ENCODE results near the gene EXOC3. TPM values are rescaled to one million over a fixed set of nuclear protein-coding genes. Genes with fewer than 3 reads are reported as not detected.
A peak's percentile ranks its signal among the peaks of the same experiment; 100 is the strongest.

Gene EXOC3
- total RNA-seq, 1 experiment from 2014 or later: 24.4 TPM

GRCh38 chr5:451587-452458, 8.8 kb downstream of the EXOC3 start:
- Histone ChIP-seq H3K4me3 (ENCODE audit: low read length) (no peak overlapping the region), H3K79me2 (ENCODE audit: low read length) (peaks cover 54% of the 10 kb centered on the region), H3K27ac (ENCODE audit: low read length) (no peak overlapping the region), H4K20me1 (ENCODE audit: insufficient read depth, low read depth, low read length) (no peaks in the 10 kb centered on the region), H3K9ac (ENCODE audit: low read length) (no peak overlapping the region), H3K4me2 (ENCODE audit: low read depth, low read length, poor library complexity, severe bottlenecking) (no peak overlapping the region), H3K4me1 (ENCODE audit: low read length) (no peaks in the 10 kb centered on the region), H3K9me2 (replicated peaks; ENCODE audit: insufficient read depth, low read length) (no peaks in the 10 kb centered on the region), H3K36me3 (ENCODE audit: insufficient read depth, low read length) (peaks cover 73% of the 10 kb centered on the region), H3K27me3 (ENCODE audit: low read length) (no peaks in the 10 kb centered on the region), H2AFZ (ENCODE audit: low read length) (no peak overlapping the region), H3K9me3 (ENCODE audit: low read length) (peaks cover 21% of the 10 kb centered on the region)
- DNase-seq: peak; percentile 60

GRCh38 chr5:452978-453710, 10.2 kb downstream of the EXOC3 start:
- Histone ChIP-seq H3K4me3 (ENCODE audit: low read length) (no peak overlapping the region), H3K9me3 (ENCODE audit: low read length) (peaks cover 21% of the 10 kb centered on the region), H3K79me2 (ENCODE audit: low read length) (peaks cover 53% of the 10 kb centered on the region), H3K9ac (ENCODE audit: low read length) (no peak overlapping the region), H3K9me2 (replicated peaks; ENCODE audit: insufficient read depth, low read length) (no peaks in the 10 kb centered on the region), H3K27ac (ENCODE audit: low read length) (no peak overlapping the region), H3K4me2 (ENCODE audit: low read depth, low read length, poor library complexity, severe bottlenecking) (no peak overlapping the region), H3K36me3 (ENCODE audit: insufficient read depth, low read length) (peaks cover 62% of the 10 kb centered on the region), H3K4me1 (ENCODE audit: low read length) (no peaks in the 10 kb centered on the region), H4K20me1 (ENCODE audit: insufficient read depth, low read depth, low read length) (no peaks in the 10 kb centered on the region), H3K27me3 (ENCODE audit: low read length) (no peaks in the 10 kb centered on the region), H2AFZ (ENCODE audit: low read length) (no peak overlapping the region)
- DNase-seq: no peak

DNA sequence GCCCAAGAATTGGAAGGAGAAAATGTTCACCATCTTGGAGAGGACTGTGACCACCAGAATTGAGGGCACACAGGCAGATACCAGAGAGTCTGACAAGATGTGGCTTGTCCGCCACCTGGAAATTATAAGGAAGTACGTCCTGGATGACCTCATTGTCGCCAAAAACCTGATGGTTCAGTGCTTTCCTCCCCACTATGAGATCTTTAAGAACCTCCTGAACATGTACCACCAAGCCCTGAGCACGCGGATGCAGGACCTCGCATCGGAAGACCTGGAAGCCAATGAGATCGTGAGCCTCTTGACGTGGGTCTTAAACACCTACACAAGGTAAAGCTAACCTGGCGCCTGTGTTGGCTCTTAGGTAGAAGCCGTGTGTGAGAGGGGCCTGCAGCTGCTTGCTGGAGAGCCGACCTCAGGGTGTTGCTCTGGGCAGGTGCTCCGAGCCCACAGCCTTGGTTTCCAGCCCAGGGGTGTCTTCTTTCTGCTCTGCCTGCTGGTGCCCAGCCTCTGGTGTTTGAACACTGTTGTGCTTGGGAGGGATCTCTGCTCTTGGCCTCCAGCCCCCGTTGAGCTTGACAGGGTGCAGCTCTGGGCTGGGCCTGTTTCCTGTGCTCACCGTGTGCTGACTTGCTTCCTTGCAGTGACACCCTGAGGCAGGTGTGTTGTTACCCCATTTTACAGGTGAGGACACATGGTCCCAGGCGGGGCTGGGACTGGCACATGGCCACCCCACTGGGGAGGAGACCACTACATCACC, 10.9 kb downstream of the EXOC3 start:
- H3K9me2 ChIP-seq (replicated peaks; ENCODE audit: insufficient read depth, low read length): no peaks in the 10 kb centered on the region
- H3K9me3 ChIP-seq (ENCODE audit: low read length): peaks cover 21% of the 10 kb centered on the region
- H3K4me2 ChIP-seq (ENCODE audit: low read depth, low read length, poor library complexity, severe bottlenecking): no peak overlapping the region
- DNase-seq: no peak
- H3K27ac ChIP-seq (ENCODE audit: low read length): no peak overlapping the region
- H2AFZ ChIP-seq (ENCODE audit: low read length): no peak overlapping the region
- H3K79me2 ChIP-seq (ENCODE audit: low read length): peaks cover 58% of the 10 kb centered on the region
- no peaks in the 10 kb centered on the region for H3K27me3 ChIP-seq (ENCODE audit: low read length)
- H3K4me3 ChIP-seq (ENCODE audit: low read length): no peak overlapping the region
- peaks cover 56% of the 10 kb centered on the region for H3K36me3 ChIP-seq (ENCODE audit: insufficient read depth, low read length)
- H3K4me1 ChIP-seq (ENCODE audit: low read length): no peaks in the 10 kb centered on the region
- no peaks in the 10 kb centered on the region for H4K20me1 ChIP-seq (ENCODE audit: insufficient read depth, low read depth, low read length)
- H3K9ac ChIP-seq (ENCODE audit: low read length): no peak overlapping the region

- no peak overlapping the region for H3K27ac ChIP-seq (ENCODE audit: low read length)
- H3K9me2 ChIP-seq (replicated peaks; ENCODE audit: insufficient read depth, low read length): no peaks in the 10 kb centered on the region
- H3K4me1 ChIP-seq (ENCODE audit: low read length): no peaks in the 10 kb centered on the region
- H3K9ac ChIP-seq (ENCODE audit: low read length): no peak overlapping the region
- peaks cover 21% of the 10 kb centered on the region for H3K9me3 ChIP-seq (ENCODE audit: low read length)
- H3K4me3 ChIP-seq (ENCODE audit: low read length): no peak overlapping the region
- H2AFZ ChIP-seq (ENCODE audit: low read length): no peak overlapping the region
- H3K4me2 ChIP-seq (ENCODE audit: low read depth, low read length, poor library complexity, severe bottlenecking): no peak overlapping the region
- peaks cover 55% of the 10 kb centered on the region for H3K79me2 ChIP-seq (ENCODE audit: low read length)
- no peaks in the 10 kb centered on the region for H4K20me1 ChIP-seq (ENCODE audit: insufficient read depth, low read depth, low read length)
- DNase-seq: no peak
- H3K27me3 ChIP-seq (ENCODE audit: low read length): no peaks in the 10 kb centered on the region
- H3K36me3 ChIP-seq (ENCODE audit: insufficient read depth, low read length): peaks cover 50% of the 10 kb centered on the region
Observed at GRCh38 chr5:454936-455335, 12.0 kb downstream of the EXOC3 start.

- no peak for DNase-seq
- Histone ChIP-seq H3K79me2 (ENCODE audit: low read length) (peaks cover 54% of the 10 kb centered on the region), H4K20me1 (ENCODE audit: insufficient read depth, low read depth, low read length) (no peaks in the 10 kb centered on the region)
Observed at GRCh38 chr5:455806-456205, 12.8 kb downstream of the EXOC3 start.

DNA sequence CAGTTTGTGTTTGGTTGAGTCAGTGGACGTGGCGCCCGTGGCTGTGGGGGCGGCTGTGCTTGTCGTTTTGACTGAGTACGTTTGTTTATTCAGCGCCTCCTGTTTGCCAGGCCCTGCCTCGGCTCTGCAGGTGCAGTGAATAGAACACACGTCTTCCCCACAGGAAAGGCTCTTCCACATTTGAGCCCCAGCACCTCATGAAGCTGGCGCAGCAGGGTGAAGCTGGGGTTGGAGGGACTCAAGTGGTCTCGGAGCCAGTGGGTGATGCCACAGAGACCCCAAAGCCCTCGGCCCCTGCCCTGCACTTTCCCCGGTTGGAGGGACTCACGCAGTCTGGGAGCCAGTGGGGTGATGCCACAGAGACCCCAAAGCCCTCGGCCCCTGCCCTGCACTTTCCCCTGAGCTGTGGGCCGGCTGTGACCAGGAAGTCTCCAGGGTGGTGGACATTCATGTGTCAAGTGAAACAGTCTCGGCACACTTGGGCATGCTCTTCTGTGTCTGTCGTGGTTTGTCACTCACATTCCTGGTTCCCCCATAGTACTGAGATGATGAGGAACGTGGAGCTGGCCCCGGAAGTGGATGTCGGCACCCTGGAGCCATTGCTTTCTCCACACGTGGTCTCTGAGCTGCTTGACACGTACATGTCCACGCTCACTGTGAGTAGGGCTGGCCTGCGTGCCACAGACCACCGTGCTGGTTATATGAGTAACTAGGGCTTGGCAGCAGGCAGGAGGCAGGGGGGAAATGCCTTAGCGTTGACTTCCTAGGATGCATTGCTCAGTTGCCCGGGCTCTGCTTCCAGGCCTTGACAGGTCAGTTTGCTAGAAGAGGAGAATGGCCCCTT, 13.6 kb downstream of the EXOC3 start:
- H3K27ac ChIP-seq (ENCODE audit: low read length): no peak overlapping the region
- no peak overlapping the region for H3K9ac ChIP-seq (ENCODE audit: low read length)
- H3K9me2 ChIP-seq (replicated peaks; ENCODE audit: insufficient read depth, low read length): no peaks in the 10 kb centered on the region
- no peaks in the 10 kb centered on the region for H3K4me1 ChIP-seq (ENCODE audit: low read length)
- H2AFZ ChIP-seq (ENCODE audit: low read length): no peak overlapping the region
- no peak overlapping the region for H3K4me2 ChIP-seq (ENCODE audit: low read depth, low read length, poor library complexity, severe bottlenecking)
- H4K20me1 ChIP-seq (ENCODE audit: insufficient read depth, low read depth, low read length): no peaks in the 10 kb centered on the region
- H3K4me3 ChIP-seq (ENCODE audit: low read length): no peak overlapping the region
- peaks cover 47% of the 10 kb centered on the region for H3K79me2 ChIP-seq (ENCODE audit: low read length)
- no peak for DNase-seq
- H3K36me3 ChIP-seq (ENCODE audit: insufficient read depth, low read length): peaks cover 35% of the 10 kb centered on the region
- H3K27me3 ChIP-seq (ENCODE audit: low read length): no peaks in the 10 kb centered on the region
- peaks cover 10% of the 10 kb centered on the region for H3K9me3 ChIP-seq (ENCODE audit: low read length)

More at GRCh38 chr5:455806-456205, 12.8 kb downstream of the EXOC3 start:
- Histone ChIP-seq H3K27me3 (ENCODE audit: low read length) (no peaks in the 10 kb centered on the region), H3K27ac (ENCODE audit: low read length) (no peak overlapping the region), H3K4me2 (ENCODE audit: low read depth, low read length, poor library complexity, severe bottlenecking) (no peak overlapping the region), H3K36me3 (ENCODE audit: insufficient read depth, low read length) (peaks cover 43% of the 10 kb centered on the region), H2AFZ (ENCODE audit: low read length) (no peak overlapping the region), H3K4me1 (ENCODE audit: low read length) (no peaks in the 10 kb centered on the region), H3K9ac (ENCODE audit: low read length) (no peak overlapping the region), H3K9me2 (replicated peaks; ENCODE audit: insufficient read depth, low read length) (no peaks in the 10 kb centered on the region), H3K9me3 (ENCODE audit: low read length) (peaks cover 17% of the 10 kb centered on the region), H3K4me3 (ENCODE audit: low read length) (no peak overlapping the region)

DNA sequence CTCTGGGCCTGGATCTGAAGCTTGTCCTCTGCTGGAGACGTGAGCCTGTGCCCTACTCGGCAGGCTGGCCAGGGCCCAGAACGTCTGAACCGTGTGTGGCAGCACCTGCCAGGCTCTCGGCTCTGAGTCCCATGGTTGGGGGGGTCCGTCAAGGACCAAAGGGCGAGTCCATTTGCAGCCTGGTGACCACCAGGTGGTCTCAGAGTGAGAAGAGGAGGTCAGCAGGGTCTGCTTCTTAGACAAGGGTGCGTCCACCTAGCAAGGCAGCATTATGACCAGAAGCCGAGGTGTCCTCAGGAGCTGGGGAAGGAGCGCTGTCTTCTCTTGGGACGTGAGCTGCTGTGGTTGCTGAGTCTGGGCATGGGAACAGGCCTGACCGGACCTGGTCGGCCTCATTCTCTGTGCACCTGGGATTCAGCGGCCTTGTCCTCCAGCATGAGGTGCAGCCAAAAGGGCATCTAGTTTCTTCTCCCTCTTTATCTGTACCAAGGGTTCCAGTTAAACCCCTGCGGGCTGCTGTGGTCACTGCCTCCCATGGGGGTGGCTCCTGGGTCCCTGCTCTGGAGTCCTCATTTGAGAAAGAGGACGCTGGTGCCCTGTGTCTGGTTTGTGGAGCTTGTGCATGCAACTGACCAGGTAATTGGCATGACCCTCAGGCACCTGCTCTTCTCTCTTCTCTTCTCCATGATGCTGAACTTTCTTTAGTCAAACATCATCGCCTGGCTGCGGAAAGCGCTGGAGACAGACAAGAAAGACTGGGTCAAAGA, 14.4 kb downstream of the EXOC3 start:
- peaks cover 43% of the 10 kb centered on the region for H3K79me2 ChIP-seq (ENCODE audit: low read length)
- DNase-seq: no peak
- H3K4me2 ChIP-seq (ENCODE audit: low read depth, low read length, poor library complexity, severe bottlenecking): no peak overlapping the region
- H3K4me1 ChIP-seq (ENCODE audit: low read length): no peaks in the 10 kb centered on the region
- no peaks in the 10 kb centered on the region for H4K20me1 ChIP-seq (ENCODE audit: insufficient read depth, low read depth, low read length)
- H3K27ac ChIP-seq (ENCODE audit: low read length): no peak overlapping the region
- no peaks in the 10 kb centered on the region for H3K27me3 ChIP-seq (ENCODE audit: low read length)
- no peak overlapping the region for H3K9ac ChIP-seq (ENCODE audit: low read length)
- H3K9me2 ChIP-seq (replicated peaks; ENCODE audit: insufficient read depth, low read length): no peaks in the 10 kb centered on the region
- H3K4me3 ChIP-seq (ENCODE audit: low read length): no peak overlapping the region
- peaks cover 2% of the 10 kb centered on the region; the same call in 1 of the 2 replicates for H3K9me3 ChIP-seq (ENCODE audit: low read length)
- H3K36me3 ChIP-seq (ENCODE audit: insufficient read depth, low read length): peaks cover 34% of the 10 kb centered on the region
- no peak overlapping the region for H2AFZ ChIP-seq (ENCODE audit: low read length)

All from Karpas-422 (cell line).